ENCODE data around the gene VRK1. TPM values are rescaled to one million over a fixed set of nuclear protein-coding genes. Genes with fewer than 3 reads are reported as not detected.

VRK1 gene
- total RNA-seq, 4 donors from 2014 or later, result 9.3 to 12.2 (median 12.1) TPM

GRCh38 chr14:96805956-96806355 lies 8.8 kb downstream of the VRK1 start:
- H3K27me3 ChIP-seq, result no peaks in the 10 kb centered on the region
- H3K9me3 ChIP-seq, result no peaks in the 10 kb centered on the region
- TF ChIP-seq EP300 (IDR thresholded peaks at IDR 0.05), result no peak
- TF ChIP-seq CTCF (IDR thresholded peaks at IDR 0.05), result no peak
- TF ChIP-seq POLR2A (IDR thresholded peaks at IDR 0.05), result no peak
- TF ChIP-seq POLR2AphosphoS5 (IDR thresholded peaks at IDR 0.05), result no peak
- 60% methylated on average over 4 of the region's 4 CpGs for WGBS
- H3K27ac ChIP-seq, result no peak overlapping the region
- H3K4me3 ChIP-seq, result no peak overlapping the region
- no peak for DNase-seq (ENCODE audit: low spot score in 2 of 2)
- H3K4me1 ChIP-seq, result no peaks in the 10 kb centered on the region
- H3K36me3 ChIP-seq, result no peaks in the 10 kb centered on the region

- DNase-seq (ENCODE audit: low spot score in 2 of 2), result no peak
- Histone ChIP-seq H3K27ac (no peak overlapping the region), H3K9me3 (no peaks in the 10 kb centered on the region), H3K4me1 (no peaks in the 10 kb centered on the region), H3K27me3 (no peaks in the 10 kb centered on the region), H3K36me3 (no peaks in the 10 kb centered on the region), H3K4me3 (no peak overlapping the region)
- no peak for TF ChIP-seq POLR2AphosphoS5 (IDR thresholded peaks at IDR 0.05)
- WGBS, result 81% methylated on average over 3 of the region's 3 CpGs
These were observed 9.7 kb downstream of the VRK1 start for GRCh38 chr14:96806836-96807235.

GRCh38 chr14:96808619-96809406 lies 11.6 kb downstream of the VRK1 start:
- Histone ChIP-seq H3K36me3 (no peaks in the 10 kb centered on the region), H3K27ac (no peak overlapping the region), H3K4me3 (no peak overlapping the region), H3K9me3 (no peaks in the 10 kb centered on the region), H3K27me3 (no peaks in the 10 kb centered on the region), H3K4me1 (no peaks in the 10 kb centered on the region)
- TF ChIP-seq POLR2A (IDR thresholded peaks at IDR 0.05), result no peak
- 80% methylated on average over 4 of the region's 4 CpGs for WGBS
- DNase-seq (ENCODE audit: low spot score in 2 of 2), result no peak

- Histone ChIP-seq H3K27me3 (no peaks in the 10 kb centered on the region), H3K4me3 (no peak overlapping the region), H3K9me3 (no peaks in the 10 kb centered on the region), H3K27ac (no peak overlapping the region), H3K4me1 (no peaks in the 10 kb centered on the region), H3K36me3 (no peaks in the 10 kb centered on the region)
- TF ChIP-seq EP300 (IDR thresholded peaks at IDR 0.05) (no peak), POLR2A (IDR thresholded peaks at IDR 0.05) (no peak), POLR2AphosphoS5 (IDR thresholded peaks at IDR 0.05) (no peak), CTCF (IDR thresholded peaks at IDR 0.05) (no peak)
- WGBS, result 46% methylated on average over 2 of the region's 2 CpGs
- DNase-seq (ENCODE audit: low spot score in 2 of 2), result no peak
These were observed 14.1 kb downstream of the VRK1 start for GRCh38 chr14:96811265-96811664.

- Histone ChIP-seq H3K4me3 (no peak overlapping the region), H3K4me1 (no peaks in the 10 kb centered on the region), H3K27ac (no peak overlapping the region), H3K36me3 (no peaks in the 10 kb centered on the region), H3K9me3 (no peaks in the 10 kb centered on the region), H3K27me3 (no peaks in the 10 kb centered on the region)
- 85% methylated on average over 3 of the region's 3 CpGs for WGBS
- no peak for DNase-seq (ENCODE audit: low spot score in 2 of 2)
- TF ChIP-seq EP300 (IDR thresholded peaks at IDR 0.05) (no peak), POLR2A (IDR thresholded peaks at IDR 0.05) (no peak), CTCF (IDR thresholded peaks at IDR 0.05) (no peak), POLR2AphosphoS5 (IDR thresholded peaks at IDR 0.05) (no peak)
These were observed 14.9 kb downstream of the VRK1 start for GRCh38 chr14:96811985-96812667.

GRCh38 chr14:96816281-96816680 lies 19.1 kb downstream of the VRK1 start:
- Histone ChIP-seq H3K27me3 (no peaks in the 10 kb centered on the region), H3K36me3 (no peaks in the 10 kb centered on the region), H3K27ac (no peak overlapping the region), H3K4me3 (no peak overlapping the region), H3K4me1 (peaks cover 3% of the 10 kb centered on the region), H3K9me3 (no peaks in the 10 kb centered on the region)
- WGBS, result 87% methylated on average over 3 of the region's 3 CpGs
- TF ChIP-seq EP300 (IDR thresholded peaks at IDR 0.05) (no peak), POLR2AphosphoS5 (IDR thresholded peaks at IDR 0.05) (no peak)
- no peak for DNase-seq (ENCODE audit: low spot score in 2 of 2)

Data from suprapubic skin (tissue), 4 donors.